Small intestine (tissue), 7 donors: ENCODE data around the gene PACRG. TPM values are rescaled to one million over a fixed set of nuclear protein-coding genes. Genes with fewer than 3 reads are reported as not detected.

Experiments
- DNase-seq, 2 donors: peaks; one replicate each; pipeline versions ENCODE4 v3.0.0 to v3.0.0-alpha.2; 2013
- FAIRE-seq: peaks from 2 replicates; lab custom pipeline; 2012; peaks lifted over from hg19 to GRCh38; lab: Jason Lieb, UNC
- H3K27ac ChIP-seq, 3 donors: one replicate each; pipeline ENCODE4 v1.5.1; 2013; ENCODE audit warnings: low read length in 2 of 3, mild to moderate bottlenecking in 2 of 3, control low read depth in 1 of 3, inconsistent platforms in 1 of 3, low read depth in 1 of 3, moderate library complexity in 1 of 3
- H3K27me3 ChIP-seq, 3 donors: one replicate each; pipeline ENCODE4 v1.6.1; 2013; ENCODE audit warnings: low read length in 3 of 3, inconsistent platforms in 1 of 3; ENCODE audit not compliant: control insufficient read depth in 3 of 3, insufficient read depth in 3 of 3
- H3K36me3 ChIP-seq, 3 donors: one replicate each; pipeline ENCODE4 v1.6.1; 2013; ENCODE audit warnings: low read length in 3 of 3, inconsistent platforms in 1 of 3, low read depth in 1 of 3, mild to moderate bottlenecking in 1 of 3, moderate library complexity in 1 of 3; ENCODE audit not compliant: control insufficient read depth in 3 of 3, insufficient read depth in 2 of 3
- H3K4me1 ChIP-seq, 3 donors: one replicate each; pipeline ENCODE4 v1.6.1; 2013; ENCODE audit warnings: low read length in 2 of 3, inconsistent platforms in 1 of 3, low read depth in 1 of 3, mild to moderate bottlenecking in 1 of 3, moderate library complexity in 1 of 3; ENCODE audit not compliant: control insufficient read depth in 3 of 3, insufficient read depth in 2 of 3
- H3K4me3 ChIP-seq, 3 donors: one replicate each; pipeline ENCODE4 v1.5.1; 2013; ENCODE audit warnings: low read length in 3 of 3, control low read depth in 1 of 3, inconsistent platforms in 1 of 3, low read depth in 1 of 3, mild to moderate bottlenecking in 1 of 3, moderate library complexity in 1 of 3
- H3K9me3 ChIP-seq, 2 donors: one replicate each; pipeline ENCODE4 v1.6.1; 2013; ENCODE audit warnings: low read depth in 1 of 2, low read length in 1 of 2; ENCODE audit not compliant: control insufficient read depth in 2 of 2, insufficient read depth in 1 of 2
- whole genome bisulfite sequencing, 3 donors: extraction: QIAGEN DNeasy Blood & Tissue Kit; methylation state at CpG; one replicate each; pipeline ENCODE4 v1.1.7; 2013; 5-methylcytosine and 5-hydroxymethylcytosine counted together
- polyA plus RNA-seq, 4 donors: library from polyadenylated mRNA; stranded (reverse) in 3 of 4; unstranded in 1 of 4; fragments of 200-250 nt in 3 of 4; fragments of 120-200 nt in 1 of 4; gene quantifications; one replicate each; pipeline versions ENCODE4 v1.2.1 to v1.2.3, GENCODE V29; 2013
- donor health status: healthy with polysubstance abuse.
- donor health status: control.
- donor health status: control.
- donor health status: Bipolar disorder and iron deficiency.
- donor health status: healthy.

The PACRG gene
- polyA plus RNA-seq, 4 donors, result 0.49 to 1.5 TPM; not detected in 2

- 84 to 89% (median 87%) methylated on average over 7 of the region's 7 CpGs for WGBS, 3 donors
- DNase-seq, result no peak
Measured at GRCh38 chr6:163232015-163232523, 504.3 kb downstream of the PACRG start.

GRCh38 chr6:163232649-163233048 lies 504.9 kb downstream of the PACRG start:
- Histone ChIP-seq H3K9me3 (no peaks in the 10 kb centered on the region), H3K27ac (no peak overlapping the region), H3K4me3 (no peak overlapping the region), H3K27me3 (peaks cover 0 to 2% (median 0%) of the 10 kb centered on the region in 3 donors), H3K36me3 (no peaks in the 10 kb centered on the region), H3K4me1 (no peaks in the 10 kb centered on the region)
- FAIRE-seq (no peak), DNase-seq (no peak)
- 76 to 81% (median 78%) methylated on average over 5 to 6 of the region's 6 CpGs for WGBS, 3 donors

More at GRCh38 chr6:163232015-163232523, 504.3 kb downstream of the PACRG start:
- Histone ChIP-seq H3K4me1 (no peaks in the 10 kb centered on the region), H3K27ac (no peak overlapping the region), H3K4me3 (no peak overlapping the region), H3K9me3 (no peaks in the 10 kb centered on the region), H3K36me3 (no peaks in the 10 kb centered on the region), H3K27me3 (peaks cover 0 to 4% (median 0%) of the 10 kb centered on the region in 3 donors)
- no peak for FAIRE-seq

- Histone ChIP-seq H3K4me1 (no peaks in the 10 kb centered on the region), H3K27ac (no peak overlapping the region), H3K9me3 (peaks cover 0 to 2% of the 10 kb centered on the region in 2 donors), H3K4me3 (no peak overlapping the region), H3K36me3 (no peaks in the 10 kb centered on the region), H3K27me3 (no peaks in the 10 kb centered on the region)
- 88 to 92% (median 91%) methylated on average over 2 of the region's 2 CpGs for WGBS, 3 donors
- FAIRE-seq, result no peak
- DNase-seq, result no peak
Measured at GRCh38 chr6:163237110-163237509, 509.3 kb downstream of the PACRG start.

- H3K27me3 ChIP-seq, result no peaks in the 10 kb centered on the region
- H3K9me3 ChIP-seq, result peaks cover 0 to 2% of the 10 kb centered on the region in 2 donors
- DNase-seq (no peak), FAIRE-seq (no peak)
- H3K4me3 ChIP-seq, result no peak overlapping the region
- H3K27ac ChIP-seq, result no peak overlapping the region
- 93 to 94% (median 93%) methylated on average over 19 of the region's 19 CpGs for WGBS, 3 donors
- H3K36me3 ChIP-seq, result no peaks in the 10 kb centered on the region
- no peaks in the 10 kb centered on the region for H3K4me1 ChIP-seq
Measured at GRCh38 chr6:163239572-163240340, 512.0 kb downstream of the PACRG start.

GRCh38 chr6:163240556-163240955 lies 512.8 kb downstream of the PACRG start:
- H3K4me1 ChIP-seq, result no peaks in the 10 kb centered on the region
- no peaks in the 10 kb centered on the region for H3K27me3 ChIP-seq
- H3K9me3 ChIP-seq, result peaks cover 0 to 2% of the 10 kb centered on the region in 2 donors
- FAIRE-seq (no peak), DNase-seq (no peak)
- no peaks in the 10 kb centered on the region for H3K36me3 ChIP-seq
- no peak overlapping the region for H3K27ac ChIP-seq
- H3K4me3 ChIP-seq, result no peak overlapping the region
- 91 to 93% (median 91%) methylated on average over 17 of the region's 17 CpGs for WGBS, 3 donors

GRCh38 chr6:163241683-163242082 lies 513.9 kb downstream of the PACRG start:
- H3K27me3 ChIP-seq, result no peaks in the 10 kb centered on the region
- no peak overlapping the region for H3K4me3 ChIP-seq
- no peaks in the 10 kb centered on the region for H3K4me1 ChIP-seq
- DNase-seq (no peak), FAIRE-seq (no peak)
- peaks cover 0 to 2% of the 10 kb centered on the region in 2 donors for H3K9me3 ChIP-seq
- WGBS, 3 donors, result 64 to 76% (median 74%) methylated on average over 4 of the region's 4 CpGs
- H3K27ac ChIP-seq, result no peak overlapping the region
- H3K36me3 ChIP-seq, result no peaks in the 10 kb centered on the region

- FAIRE-seq (no peak), DNase-seq (no peak)
- 80 to 87% (median 82%) methylated on average over 8 of the region's 8 CpGs for WGBS, 3 donors
- peaks cover 0 to 2% of the 10 kb centered on the region in 2 donors for H3K9me3 ChIP-seq
- H3K4me1 ChIP-seq, result no peaks in the 10 kb centered on the region
- no peaks in the 10 kb centered on the region for H3K36me3 ChIP-seq
- no peak overlapping the region for H3K4me3 ChIP-seq
- H3K27ac ChIP-seq, result no peak overlapping the region
- no peaks in the 10 kb centered on the region for H3K27me3 ChIP-seq
Measured at GRCh38 chr6:163243083-163243482, 515.3 kb downstream of the PACRG start.

- Histone ChIP-seq H3K27ac (no peak overlapping the region), H3K9me3 (peaks cover 0 to 2% of the 10 kb centered on the region in 2 donors), H3K27me3 (no peaks in the 10 kb centered on the region), H3K36me3 (no peaks in the 10 kb centered on the region), H3K4me1 (no peaks in the 10 kb centered on the region), H3K4me3 (no peak overlapping the region)
- FAIRE-seq (no peak), DNase-seq (no peak)
- WGBS, 3 donors, result 72 to 73% (median 73%) methylated on average over 11 of the region's 11 CpGs
Measured at GRCh38 chr6:163243692-163244589, 516.2 kb downstream of the PACRG start.
